MG63 (cell line): ENCODE results near the gene TREM1. TPM values are rescaled to one million over a fixed set of nuclear protein-coding genes. Genes with fewer than 3 reads are reported as not detected.

Experiments used
- DNase-seq: peaks from one replicate; pipeline ENCODE4 v3.0.0-alpha.2; 2020
- H3K27me3 ChIP-seq: fragments of 250-450 bp; sonication (Bioruptor Pico); 2 replicates; pipeline ENCODE4 v1.5.1; 2020; ENCODE audit warnings: mild to moderate bottlenecking, moderate library complexity
- H3K36me3 ChIP-seq: fragments of 250-450 bp; sonication (Bioruptor Pico); 2 replicates; pipeline ENCODE4 v1.5.1; 2020; ENCODE audit warnings: mild to moderate bottlenecking, moderate library complexity
- H3K4me3 ChIP-seq: fragments of 250-450 bp; sonication (Bioruptor Pico); 2 replicates; pipeline ENCODE4 v1.5.1; 2020; ENCODE audit warnings: mild to moderate bottlenecking, moderate library complexity
- H3K9me3 ChIP-seq: fragments of 250-450 bp; sonication (Bioruptor Pico); 2 replicates; pipeline ENCODE4 v1.5.1; 2020; ENCODE audit warnings: mild to moderate bottlenecking, moderate library complexity
- total RNA-seq: library from RNA; depleted of rRNA; stranded (reverse); fragments of >200 nt; shearing (Covaris generic); gene quantifications from 2 replicates; pipeline ENCODE4 v1.2.3, GENCODE V29; 2014; ENCODE audit warnings: low replicate concordance; rRNA removed

Gene TREM1
- not detected in 2 replicates for total RNA-seq

DNA sequence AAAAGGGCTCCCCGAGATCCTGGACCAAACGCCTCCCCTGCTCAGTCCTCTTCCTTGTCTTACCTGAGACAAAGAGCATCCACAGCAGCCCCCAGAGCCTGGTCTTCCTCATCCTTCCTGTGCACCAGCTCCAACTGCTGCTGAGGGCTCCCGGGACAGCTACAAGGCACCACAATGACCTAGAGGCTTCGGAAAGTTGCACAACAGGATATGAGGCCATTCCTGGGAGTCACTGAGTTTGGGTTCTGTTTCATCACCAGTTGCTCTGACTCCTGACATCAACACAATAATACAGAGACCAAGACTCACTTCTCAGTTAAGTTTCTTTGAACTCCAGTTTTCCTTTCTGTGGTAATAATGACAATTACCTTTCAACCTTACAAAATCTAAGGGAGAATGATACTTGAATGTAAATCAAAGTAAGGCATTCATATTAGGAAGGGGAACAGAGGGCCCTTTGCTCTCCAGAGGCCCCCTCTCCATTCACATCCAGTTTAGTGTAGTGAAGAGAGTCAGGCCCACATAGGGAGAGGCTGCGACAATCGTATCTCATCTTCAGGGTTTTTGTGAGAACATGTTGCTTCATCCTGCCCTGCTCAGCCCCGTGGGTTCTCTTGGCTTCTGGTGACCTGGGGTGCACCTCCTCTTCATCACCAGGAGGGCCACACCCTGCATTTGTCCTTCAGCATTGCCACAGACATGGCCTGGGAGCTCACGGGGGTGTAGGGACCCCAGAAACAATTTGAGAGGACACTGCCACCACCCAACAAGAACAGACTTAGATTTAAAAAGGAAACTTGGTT is at the start of gene TREM1:
TSS of gene TREM1 (minus strand) at position 139 of the 803 bp plus-strand sequence. CDS start at position 112, 27 bp downstream.
- Histone ChIP-seq H3K9me3 (no peaks in the 10 kb centered on the region), H3K27me3 (no peaks in the 10 kb centered on the region), H3K4me3 (no peak within 1 kb of the TSS), H3K36me3 (no peaks in the 10 kb centered on the region)
- peak; percentile 11 for DNase-seq

GRCh38 chr6:41335943-41336342 is 49.5 kb upstream of the TREM1 start:
- no peaks in the 10 kb centered on the region for H3K36me3 ChIP-seq
- peaks cover 2% of the 10 kb centered on the region; the same call in 1 of the 2 replicates for H3K27me3 ChIP-seq
- no peak overlapping the region for H3K4me3 ChIP-seq
- H3K9me3 ChIP-seq = no peaks in the 10 kb centered on the region
- DNase-seq = no peak

DNA sequence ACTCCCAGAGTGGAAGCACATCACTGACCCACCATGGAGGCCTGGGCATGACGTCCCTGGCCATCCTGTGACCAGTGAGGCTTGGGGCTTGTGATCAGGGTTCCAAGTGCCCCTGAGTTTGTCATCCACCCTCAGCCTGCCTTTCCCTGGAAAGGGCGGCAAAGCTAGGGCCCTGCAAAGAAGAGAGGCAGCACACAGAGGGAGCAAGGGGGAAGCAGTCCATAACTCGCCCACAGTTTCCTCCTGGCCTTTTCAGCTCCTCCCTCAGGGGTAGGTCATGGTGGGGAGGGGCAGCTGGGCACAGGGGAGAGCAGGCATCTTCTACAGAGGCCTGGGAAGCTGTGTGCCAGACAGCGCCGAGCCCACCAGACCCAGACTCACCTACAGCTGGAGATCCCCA is 48.8 kb upstream of the TREM1 start, which contains the start of gene NCR2:
TSS of gene NCR2 (plus strand) at position 313 of the 400 bp plus-strand sequence. CDS start 269 bp downstream, outside the sequence.
- DNase-seq = no peak
- peaks cover 2% of the 10 kb centered on the region; the same call in 1 of the 2 replicates for H3K27me3 ChIP-seq
- no peak within 1 kb of the TSS for H3K4me3 ChIP-seq
- no peaks in the 10 kb centered on the region for H3K9me3 ChIP-seq
- H3K36me3 ChIP-seq = no peaks in the 10 kb centered on the region

DNA sequence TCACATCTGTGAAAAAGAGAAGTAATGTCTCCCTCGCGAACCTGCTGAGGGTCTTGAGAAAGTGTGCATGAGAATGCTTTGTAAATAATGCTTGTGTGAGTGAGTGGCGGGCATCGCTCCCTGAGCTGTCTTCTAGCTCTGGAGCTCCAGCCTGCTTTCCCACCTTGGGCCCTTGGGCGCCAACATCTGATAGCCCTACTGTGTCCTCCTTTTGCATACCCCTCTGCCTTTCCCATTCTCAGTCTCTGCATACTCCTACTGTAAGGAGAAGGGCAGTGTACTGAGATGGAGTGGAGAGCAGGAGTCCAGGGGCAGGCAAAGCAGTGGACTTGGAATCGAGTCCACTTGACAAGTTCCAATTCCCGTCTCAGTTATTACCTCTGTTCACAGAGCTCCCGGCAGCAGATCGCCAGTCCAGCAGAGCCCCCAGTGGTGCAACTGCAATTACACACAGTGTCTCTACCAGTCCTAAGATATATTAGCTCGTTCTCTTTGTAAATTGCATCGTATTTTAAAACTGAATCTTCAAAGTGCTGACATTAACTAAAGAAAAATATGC is 48.1 kb upstream of the TREM1 start:
- H3K4me3 ChIP-seq = no peak overlapping the region

DNA sequence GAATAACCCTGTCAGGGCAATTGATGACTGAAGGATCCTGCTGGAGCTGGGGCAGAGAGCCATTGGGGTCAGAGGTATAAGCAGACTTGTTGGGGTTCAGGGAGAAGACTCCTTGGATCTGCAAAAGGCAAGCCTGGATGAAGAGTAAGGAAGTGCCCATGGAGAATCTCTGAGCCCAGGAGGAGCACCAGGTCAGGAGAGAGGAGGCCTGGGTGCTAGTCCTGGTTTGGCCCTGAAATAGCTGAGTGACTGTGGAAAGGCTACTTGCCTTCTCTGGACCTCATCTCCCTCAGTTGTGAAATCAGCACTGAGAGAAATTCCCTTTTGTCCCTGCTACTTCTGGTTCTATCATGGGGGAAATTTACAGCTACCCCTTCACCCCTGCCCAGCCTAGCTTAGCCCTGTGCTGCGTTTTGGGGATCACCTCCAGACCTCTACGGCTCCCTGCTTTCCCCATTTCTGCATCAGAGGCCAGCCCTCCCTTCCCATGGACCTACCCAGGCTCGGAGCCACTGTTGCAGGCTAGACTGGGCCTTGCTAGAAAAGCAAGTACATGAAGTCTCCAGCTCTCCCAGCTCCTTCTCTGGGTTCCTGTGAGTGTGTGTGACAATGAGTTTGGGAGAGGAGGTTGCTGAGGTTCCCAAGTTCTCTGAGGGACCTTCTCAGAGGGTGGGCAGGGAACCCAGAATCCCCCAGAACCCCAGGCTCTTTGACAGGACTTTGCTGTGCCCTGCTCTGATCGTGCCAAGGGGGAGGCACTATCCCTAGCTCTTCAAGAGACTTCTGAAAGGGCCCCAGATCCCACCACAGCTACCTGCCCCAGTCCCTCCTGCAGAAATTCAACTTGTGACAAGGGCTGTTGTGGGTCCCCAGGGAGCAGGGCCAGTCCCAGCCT is 46.6 kb upstream of the TREM1 start:
- Histone ChIP-seq H3K4me3 (no peak overlapping the region), H3K9me3 (no peaks in the 10 kb centered on the region), H3K36me3 (no peaks in the 10 kb centered on the region), H3K27me3 (peaks cover 2% of the 10 kb centered on the region)
- DNase-seq = no peak

More for the DNA sequence above, 48.1 kb upstream of the TREM1 start:
- H3K36me3 ChIP-seq = no peaks in the 10 kb centered on the region
- DNase-seq = no peak
- no peaks in the 10 kb centered on the region for H3K9me3 ChIP-seq
- H3K27me3 ChIP-seq = peaks cover 2% of the 10 kb centered on the region; the same call in 1 of the 2 replicates

- DNase-seq = no peak
- Histone ChIP-seq H3K9me3 (no peaks in the 10 kb centered on the region), H3K27me3 (peaks cover 2% of the 10 kb centered on the region; the same call in 1 of the 2 replicates), H3K4me3 (no peak overlapping the region), H3K36me3 (no peaks in the 10 kb centered on the region)
These were observed 45.8 kb upstream of the TREM1 start for GRCh38 chr6:41332241-41332640.

GRCh38 chr6:41331401-41332150 is 45.1 kb upstream of the TREM1 start:
- no peaks in the 10 kb centered on the region for H3K36me3 ChIP-seq
- DNase-seq = no peak
- no peaks in the 10 kb centered on the region for H3K9me3 ChIP-seq
- no peak overlapping the region for H3K4me3 ChIP-seq
- H3K27me3 ChIP-seq = peaks cover 2% of the 10 kb centered on the region; the same call in 1 of the 2 replicates

DNA sequence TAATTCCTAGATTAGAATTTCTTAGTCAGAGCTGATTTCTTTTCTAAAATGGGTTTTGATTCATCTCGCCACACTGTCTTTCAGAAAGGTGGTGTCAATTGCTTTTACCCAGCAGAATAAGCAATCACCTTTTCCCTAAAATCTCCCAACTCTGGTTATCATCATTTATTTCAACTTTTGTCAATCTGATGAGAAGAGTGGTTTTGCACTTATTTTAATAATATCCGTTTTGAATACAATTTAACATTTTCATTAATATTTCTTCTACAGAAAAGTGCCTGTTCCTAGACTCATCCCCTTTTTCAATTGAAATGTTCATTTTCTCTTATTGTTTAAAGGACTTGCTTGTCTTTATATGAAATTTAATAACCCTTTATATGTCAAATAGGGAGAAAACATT is 40.7 kb upstream of the TREM1 start:
- H3K4me3 ChIP-seq = no peak overlapping the region
- H3K27me3 ChIP-seq = peaks cover 18% of the 10 kb centered on the region; the same call in 1 of the 2 replicates
- H3K9me3 ChIP-seq = no peaks in the 10 kb centered on the region
- H3K36me3 ChIP-seq = no peaks in the 10 kb centered on the region
- no peak for DNase-seq

- DNase-seq = no peak
- H3K4me3 ChIP-seq = no peak overlapping the region
- no peaks in the 10 kb centered on the region for H3K9me3 ChIP-seq
- H3K27me3 ChIP-seq = peaks cover 18% of the 10 kb centered on the region; the same call in 1 of the 2 replicates
- no peaks in the 10 kb centered on the region for H3K36me3 ChIP-seq
These were observed 39.6 kb upstream of the TREM1 start for GRCh38 chr6:41326092-41326491.

GRCh38 chr6:41325446-41326066 is 39.1 kb upstream of the TREM1 start:
- Histone ChIP-seq H3K4me3 (no peak overlapping the region), H3K36me3 (no peaks in the 10 kb centered on the region), H3K27me3 (peaks cover 18% of the 10 kb centered on the region; the same call in 1 of the 2 replicates), H3K9me3 (no peaks in the 10 kb centered on the region)
- no peak for DNase-seq

- Histone ChIP-seq H3K27me3 (peaks cover 32% of the 10 kb centered on the region; the same call in 1 of the 2 replicates), H3K4me3 (no peak overlapping the region), H3K9me3 (no peaks in the 10 kb centered on the region), H3K36me3 (no peaks in the 10 kb centered on the region)
- no peak for DNase-seq
These were observed 34.7 kb upstream of the TREM1 start for GRCh38 chr6:41321183-41321582.

- DNase-seq = peak; percentile 71
- no peaks in the 10 kb centered on the region for H3K36me3 ChIP-seq
- no peak overlapping the region for H3K4me3 ChIP-seq
- peaks cover 31% of the 10 kb centered on the region; the same call in 1 of the 2 replicates for H3K27me3 ChIP-seq
- H3K9me3 ChIP-seq = no peaks in the 10 kb centered on the region
These were observed 32.4 kb upstream of the TREM1 start for GRCh38 chr6:41318654-41319565.

GRCh38 chr6:41318261-41318653 is 31.8 kb upstream of the TREM1 start:
- Histone ChIP-seq H3K4me3 (no peak overlapping the region), H3K9me3 (no peaks in the 10 kb centered on the region), H3K27me3 (peaks cover 26% of the 10 kb centered on the region; the same call in 1 of the 2 replicates), H3K36me3 (no peaks in the 10 kb centered on the region)
- no peak for DNase-seq

GRCh38 chr6:41315943-41316620 is 29.6 kb upstream of the TREM1 start:
- H3K4me3 ChIP-seq = no peak overlapping the region
- no peak for DNase-seq
- no peaks in the 10 kb centered on the region for H3K9me3 ChIP-seq
- peaks cover 25% of the 10 kb centered on the region; the same call in 1 of the 2 replicates for H3K27me3 ChIP-seq
- H3K36me3 ChIP-seq = no peaks in the 10 kb centered on the region
